ENCODE measurements around the gene RALBP1.
"Not testable (repeated sequence)": the region's sequence is repeated elsewhere in the genome, so short reads cannot be mapped to it uniquely, and the experiment has no call there.

The RALBP1 gene

DNA sequence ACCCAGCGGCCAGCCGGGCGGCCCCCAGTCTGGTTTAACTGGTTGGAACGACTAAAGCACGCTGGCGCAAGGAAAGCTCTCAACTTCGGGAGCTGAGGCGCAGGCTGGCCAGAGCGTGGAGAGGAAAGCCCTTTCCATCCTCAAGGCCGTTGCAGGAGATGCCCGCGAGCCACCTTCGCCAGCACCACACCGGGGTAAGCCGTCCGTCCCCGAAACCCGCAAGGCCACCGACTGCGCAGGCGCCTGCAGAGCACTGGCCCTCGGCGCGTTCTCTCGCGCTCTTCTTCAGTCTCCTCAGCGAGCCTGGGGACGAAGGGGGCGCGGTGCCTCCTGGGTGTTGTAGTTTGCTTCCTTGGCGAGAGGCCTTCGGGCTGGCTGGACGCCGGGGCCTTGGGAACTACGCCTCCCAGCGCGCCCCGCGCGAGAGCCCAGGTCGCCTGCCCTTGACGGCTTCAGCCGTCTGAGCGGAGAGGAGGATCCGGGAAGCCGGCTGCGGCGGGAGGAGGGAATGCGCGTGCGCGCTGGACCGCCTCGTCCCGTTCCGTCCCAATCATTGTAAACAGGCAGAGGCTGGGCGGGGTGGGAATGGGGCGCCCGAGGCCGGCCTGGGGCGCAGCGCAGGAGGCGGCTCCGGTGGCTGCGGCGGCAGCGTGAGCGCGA is at the start of gene RALBP1:
Gene RALBP1 (plus strand): TSS at position 531 of the 660 bp plus-strand sequence. CDS start 37,533 bp downstream, outside the sequence.
- peak; percentile 100 for DNase-seq

DNA sequence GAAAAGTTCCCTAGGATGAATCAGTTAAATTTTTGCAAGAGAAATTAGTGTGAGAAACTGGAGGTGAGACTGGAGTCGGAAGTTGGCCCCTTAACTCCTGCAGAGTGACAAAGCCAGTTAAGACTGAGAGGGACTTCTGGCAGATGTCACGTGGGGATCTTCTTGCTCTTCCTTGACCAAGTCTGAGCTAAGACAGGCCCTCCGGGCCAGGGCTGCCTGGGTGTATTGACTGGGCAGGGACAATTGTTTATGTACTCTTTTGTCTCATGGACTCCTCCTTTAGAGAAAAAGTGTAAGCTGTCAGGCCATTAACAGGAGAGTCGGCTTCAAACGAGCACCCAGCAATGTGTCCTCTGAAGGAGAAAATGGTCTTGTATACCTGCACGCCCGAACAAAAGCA is 48.6 kb upstream of the RALBP1 start:
- DNase-seq = no peak

DNA sequence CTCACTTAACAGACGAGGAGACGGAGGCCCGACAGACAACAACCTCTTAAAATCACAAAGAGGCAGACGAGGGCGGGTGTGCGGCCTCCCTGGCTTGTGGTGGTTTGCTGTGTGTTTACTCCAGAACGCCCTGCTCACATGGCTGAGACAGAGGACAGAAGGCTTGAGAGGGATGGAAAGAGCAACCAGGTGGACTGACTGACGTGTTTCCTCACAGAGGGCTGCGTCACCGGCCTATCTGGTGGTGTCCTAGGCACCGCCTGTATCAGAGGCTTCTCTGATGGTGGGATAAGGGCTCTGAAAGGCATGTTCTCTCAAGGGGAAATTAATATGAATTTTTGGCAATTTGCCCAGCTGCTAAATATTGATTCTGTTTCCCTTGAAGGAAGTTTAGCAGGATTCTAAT is 47.0 kb upstream of the RALBP1 start:
- DNase-seq = no peak

DNA sequence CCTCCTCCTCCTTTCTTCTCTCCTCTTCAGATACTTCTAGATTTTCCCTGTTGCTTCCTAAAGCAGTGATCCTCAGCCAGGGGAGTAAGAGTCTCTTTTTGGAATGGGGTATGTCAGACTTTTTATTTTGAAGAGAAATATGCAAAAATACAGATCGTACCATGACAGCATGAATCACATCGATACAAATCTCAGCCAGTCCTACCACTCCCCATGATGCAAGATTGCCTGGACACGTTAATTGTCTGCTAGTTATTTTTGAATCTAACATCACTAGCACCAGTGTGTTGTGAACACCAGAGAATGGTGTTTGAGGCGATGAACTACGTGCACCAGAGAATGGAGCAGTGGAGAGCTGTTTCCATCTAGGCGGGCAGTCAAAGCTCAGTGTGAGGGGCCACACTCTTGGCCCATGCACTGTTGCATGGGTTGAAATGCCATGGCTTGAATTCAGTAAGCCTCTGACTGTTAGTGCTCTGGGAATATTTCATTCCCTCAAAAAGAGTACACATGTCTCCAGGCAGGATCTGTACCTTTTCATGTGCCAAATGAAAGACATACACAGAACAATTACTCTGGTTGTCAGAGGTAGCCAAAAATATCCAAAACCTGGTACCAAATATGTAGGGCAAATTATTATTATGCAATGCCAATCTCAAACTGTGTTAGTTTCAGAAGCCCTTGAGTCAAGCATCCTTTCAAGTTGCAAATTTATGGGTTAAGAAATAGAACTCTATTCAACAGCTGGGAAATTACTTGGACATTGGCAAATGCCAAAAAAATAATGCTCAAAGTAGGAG is 46.3 kb upstream of the RALBP1 start:
- DNase-seq = no peak

DNA sequence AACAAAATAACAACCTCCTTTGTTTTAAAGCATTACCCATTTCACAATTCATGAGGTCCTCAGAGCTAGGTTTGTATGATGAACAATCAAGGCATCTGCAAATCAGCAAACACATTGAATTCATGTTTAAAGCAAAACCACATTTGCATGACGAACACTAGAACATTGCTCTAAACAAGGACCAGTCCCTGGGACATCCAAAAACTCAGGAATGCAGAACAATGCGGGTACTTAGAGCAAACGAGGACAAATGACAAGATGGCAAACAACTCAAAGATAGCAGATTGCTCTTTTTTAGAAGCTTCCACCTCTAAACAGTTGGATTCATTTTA is 45.7 kb upstream of the RALBP1 start:
- DNase-seq = no peak

DNA sequence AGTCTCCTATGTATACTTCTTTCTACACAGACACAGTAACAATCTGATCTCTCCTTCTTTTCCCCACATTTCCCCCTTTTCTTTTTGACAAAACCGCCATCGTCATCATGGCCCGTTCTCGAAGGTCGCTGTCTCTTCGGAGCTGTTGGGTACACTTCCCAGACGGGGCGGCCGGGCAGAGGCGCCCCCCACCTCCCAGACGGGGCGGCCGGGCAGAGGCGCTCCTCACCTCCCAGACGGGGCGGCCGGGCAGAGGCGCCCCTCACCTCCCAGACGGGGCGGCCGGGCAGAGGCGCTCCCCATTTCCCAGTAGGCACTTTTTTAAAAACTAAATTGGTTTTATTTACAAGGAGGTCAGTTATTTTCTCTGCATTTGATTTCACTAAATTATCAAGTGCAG is 45.0 kb upstream of the RALBP1 start:
- DNase-seq = not testable (repeated sequence)

DNA sequence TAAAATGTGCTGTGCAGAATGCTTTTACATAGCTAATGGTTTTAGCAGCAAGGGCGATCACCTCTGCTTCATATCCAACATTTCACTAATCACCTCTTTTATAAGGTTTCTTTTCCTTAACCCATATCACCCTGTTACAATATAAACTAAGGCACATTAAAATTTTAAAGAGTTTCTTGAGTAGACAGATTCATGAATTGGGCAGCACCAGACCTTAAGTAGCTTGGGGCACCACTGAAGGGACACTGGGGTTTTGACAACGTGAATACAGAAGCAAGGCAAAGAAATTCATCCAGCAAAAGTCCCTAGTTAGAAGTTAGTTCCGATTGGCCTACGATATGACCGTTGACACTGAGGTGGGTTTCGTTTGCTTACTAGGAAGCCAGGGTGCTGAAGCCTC is 44.0 kb upstream of the RALBP1 start:
- DNase-seq = no peak

DNA sequence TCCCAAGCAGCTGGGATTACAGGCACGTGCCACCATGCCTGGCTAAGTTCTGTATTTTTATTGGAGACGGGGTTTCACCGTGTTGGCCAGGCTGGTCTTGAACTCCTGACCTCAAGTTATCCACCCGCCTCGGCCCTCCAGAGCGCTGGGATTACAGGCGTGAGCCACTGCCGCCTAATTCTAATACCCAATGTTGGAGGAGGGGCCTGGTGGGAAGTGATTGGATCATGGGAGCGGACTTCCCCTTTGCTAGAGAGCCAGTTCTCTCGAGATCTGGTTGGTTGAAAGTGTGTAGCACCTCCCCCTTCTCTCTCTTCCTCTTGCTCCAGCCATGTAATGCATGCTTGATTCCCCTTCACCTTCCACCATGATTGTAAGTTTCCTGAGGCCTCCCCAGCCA is 42.2 kb upstream of the RALBP1 start:
- not testable (repeated sequence) for DNase-seq

DNA sequence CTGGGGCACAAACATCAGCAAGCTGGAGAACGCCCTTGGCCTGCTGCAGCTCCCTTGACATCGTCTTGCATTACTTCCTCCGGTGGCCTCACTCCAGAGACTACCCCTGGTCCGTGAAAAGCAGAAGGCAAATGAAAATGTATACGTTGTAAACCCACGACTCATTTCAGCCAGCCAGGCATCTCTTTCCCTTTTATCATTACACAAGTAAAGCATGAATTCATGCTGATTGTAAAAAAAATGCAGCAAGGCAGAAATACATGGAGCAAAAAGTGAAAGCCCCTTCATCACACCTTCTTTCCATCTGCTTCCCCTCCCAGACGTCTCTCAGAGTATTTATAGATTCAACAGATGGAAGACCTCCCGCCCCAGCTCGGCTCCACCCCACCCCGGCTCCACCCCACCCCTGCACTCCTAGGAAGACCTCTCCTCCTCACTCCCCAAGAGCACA is 41.6 kb upstream of the RALBP1 start:
- no peak for DNase-seq

DNA sequence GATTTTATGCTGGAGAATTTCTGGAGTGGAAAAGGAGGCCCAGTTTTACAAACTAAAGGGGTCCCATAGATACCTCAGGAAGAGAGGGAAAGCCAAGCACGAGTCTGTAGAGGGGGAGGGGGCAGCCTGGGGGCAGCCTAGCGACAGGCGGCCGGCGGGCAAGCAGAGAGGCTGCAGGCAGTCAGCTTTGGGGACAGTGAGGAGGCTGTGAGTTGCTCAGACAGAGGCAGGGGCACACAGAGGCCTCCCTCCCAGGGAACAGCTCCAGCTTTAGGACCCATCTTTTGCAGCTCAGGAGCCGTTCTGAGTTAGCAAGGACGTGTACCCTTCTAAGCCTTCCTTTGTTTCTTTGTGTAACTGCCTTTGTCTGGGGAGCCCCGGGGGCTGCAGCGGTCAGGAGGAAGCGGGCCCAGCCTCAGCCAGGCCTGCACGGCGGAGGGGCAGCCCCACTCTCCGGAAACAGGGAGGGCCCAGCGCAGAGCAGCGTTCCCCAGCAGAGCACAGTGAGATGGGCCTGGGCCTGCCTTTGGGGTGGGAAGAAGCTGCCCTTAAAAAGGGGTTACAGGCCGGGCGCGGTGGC is 41.1 kb upstream of the RALBP1 start:
- DNase-seq = no peak

DNA sequence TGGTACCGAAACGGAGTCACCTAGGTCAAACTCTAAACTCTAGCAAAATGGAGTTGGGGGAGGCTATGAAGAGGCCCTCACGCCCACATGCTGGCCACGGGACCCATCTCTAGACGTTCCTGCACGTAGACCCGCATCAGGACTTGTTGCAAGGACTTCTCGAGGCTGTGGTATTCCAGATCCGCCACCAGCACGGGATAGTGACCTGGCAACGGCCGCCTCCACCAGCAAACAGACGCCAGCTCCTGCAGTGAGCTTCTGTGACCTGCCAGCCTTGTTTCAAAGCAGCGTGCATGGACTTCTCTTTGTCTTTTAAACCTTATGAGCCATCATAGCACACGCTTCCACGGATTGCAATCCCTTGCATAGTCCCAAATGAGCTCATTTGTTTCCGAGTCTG is 40.3 kb upstream of the RALBP1 start:
- DNase-seq = no peak

DNA sequence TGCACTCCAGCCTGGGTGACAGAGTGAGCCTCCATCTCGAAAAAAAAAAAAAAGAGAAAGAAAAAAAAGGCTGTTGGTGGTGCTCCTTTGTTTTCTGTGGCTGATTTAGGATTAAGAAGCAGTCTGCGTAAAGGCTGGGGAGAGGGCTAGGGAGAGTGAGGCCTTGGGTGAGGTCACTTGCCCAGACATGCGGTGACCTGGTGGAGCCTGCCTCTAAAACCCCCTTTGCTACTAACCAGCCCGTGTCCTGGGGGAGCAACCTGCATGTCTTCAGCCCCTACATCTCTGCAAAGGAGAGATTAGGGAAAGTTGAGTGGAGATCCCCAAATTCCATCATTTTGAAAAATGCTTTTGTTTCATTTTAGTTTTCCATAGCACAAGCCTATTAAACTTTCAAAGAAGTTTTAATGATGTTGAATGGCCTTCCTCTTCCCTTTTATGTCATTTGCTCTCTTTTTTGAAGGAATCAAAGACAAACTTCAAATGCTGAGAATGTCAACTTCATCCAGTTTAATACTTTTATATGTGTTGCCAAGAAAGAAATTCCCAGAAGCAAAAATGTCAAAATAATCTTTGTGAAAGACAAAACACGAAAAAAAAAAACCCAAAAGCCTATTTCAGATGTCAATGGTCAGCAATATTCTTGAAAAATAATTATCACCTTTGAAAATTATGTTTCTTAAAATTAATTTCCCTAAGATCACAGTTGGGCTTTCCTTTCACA is 38.9 kb upstream of the RALBP1 start:
- no peak for DNase-seq

DNA sequence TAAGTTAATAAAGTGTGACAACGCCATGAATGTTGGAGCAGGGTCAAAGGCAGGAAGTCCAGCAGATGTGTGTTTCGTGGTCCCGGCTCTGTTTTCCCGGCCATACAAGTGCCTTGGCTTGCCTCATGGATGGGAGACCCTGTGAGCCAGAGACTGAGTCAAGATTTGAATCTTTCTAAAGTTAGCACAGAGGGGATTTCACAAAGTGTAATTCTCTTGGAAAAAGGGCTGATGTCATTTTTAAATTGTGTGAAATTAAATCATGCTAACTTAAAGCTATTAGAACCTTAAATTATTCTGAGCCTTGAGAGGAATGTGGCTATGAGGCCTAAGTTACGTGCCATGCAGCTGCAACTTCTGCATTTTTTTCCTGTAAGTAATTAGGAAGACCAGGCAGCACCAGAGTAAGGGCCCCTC is 38.3 kb upstream of the RALBP1 start:
- DNase-seq = no peak

DNA sequence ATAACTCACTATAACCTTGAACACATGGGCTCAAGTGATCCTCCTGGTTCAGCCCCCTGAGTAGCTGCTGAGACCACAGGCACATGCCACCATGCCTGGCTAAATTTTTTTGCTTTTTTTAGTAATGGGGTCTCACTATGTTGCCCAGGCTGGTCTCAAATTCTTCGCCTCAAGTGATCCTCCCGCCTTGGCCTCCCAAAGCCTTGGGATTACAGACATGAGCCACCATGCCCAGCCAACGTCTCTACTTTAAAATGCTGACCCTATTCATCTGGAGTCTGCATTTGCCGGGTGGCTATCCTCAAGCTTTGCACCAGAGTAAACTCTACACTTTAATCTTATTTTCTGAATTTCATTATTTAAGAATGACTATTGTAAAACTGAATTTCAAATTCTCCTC is 37.6 kb upstream of the RALBP1 start:
- no peak for DNase-seq

DNA sequence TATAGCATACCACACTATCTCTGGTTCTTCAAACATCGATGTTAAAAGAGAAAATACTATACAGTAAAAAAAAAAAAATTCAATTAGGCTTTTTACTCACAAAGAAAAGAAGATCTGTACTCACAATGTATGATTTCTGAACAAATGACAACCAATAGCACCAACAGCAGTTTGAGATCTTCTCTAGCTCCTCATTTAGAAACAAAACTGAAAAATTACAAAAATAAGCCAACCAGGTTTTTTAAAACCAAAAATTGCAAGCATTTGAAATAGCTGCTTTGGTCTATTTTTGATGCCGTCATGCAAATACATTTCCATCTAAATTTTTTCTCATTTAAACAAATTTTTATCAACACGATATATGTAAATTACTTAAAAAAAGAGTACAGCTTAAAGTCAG is 34.3 kb upstream of the RALBP1 start:
- DNase-seq = no peak

DNA sequence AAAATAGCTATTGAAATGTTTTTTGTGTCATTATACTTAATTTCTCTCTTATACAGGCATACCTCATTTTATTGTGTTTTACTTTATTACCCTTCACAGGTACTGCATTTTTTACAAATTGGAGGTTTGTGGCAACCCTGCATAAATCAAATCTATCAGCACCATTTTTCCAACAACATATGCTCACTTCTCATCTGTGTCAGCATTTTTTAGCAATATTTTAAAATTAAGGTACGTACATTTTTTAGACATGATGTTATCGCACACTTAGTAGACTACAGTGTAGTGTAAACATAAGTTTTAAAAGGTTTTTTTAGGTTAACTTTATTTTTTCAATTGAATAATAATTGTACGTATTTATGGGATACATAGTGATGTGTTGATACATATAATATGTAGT is 30.8 kb upstream of the RALBP1 start:
- no peak for DNase-seq

DNA sequence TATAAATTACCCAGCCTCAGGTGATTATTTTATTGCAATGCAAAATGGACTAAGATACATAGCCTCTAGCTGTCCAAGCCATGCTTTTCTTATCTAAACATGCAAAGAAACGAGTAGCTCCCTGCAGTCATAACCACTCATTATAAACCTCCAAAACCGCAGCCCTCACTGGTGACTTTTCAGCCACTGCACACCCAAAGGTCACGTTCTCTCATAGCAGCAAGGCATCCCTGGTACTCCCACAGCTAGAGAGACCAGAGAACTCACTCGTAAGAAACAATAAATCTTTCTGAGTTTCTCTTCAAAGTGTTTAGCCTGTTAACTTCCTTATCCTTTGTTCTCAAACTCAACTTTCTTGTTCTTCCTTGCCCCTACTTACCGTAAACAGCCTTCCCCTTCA is 28.5 kb upstream of the RALBP1 start:
- no peak for DNase-seq

DNA sequence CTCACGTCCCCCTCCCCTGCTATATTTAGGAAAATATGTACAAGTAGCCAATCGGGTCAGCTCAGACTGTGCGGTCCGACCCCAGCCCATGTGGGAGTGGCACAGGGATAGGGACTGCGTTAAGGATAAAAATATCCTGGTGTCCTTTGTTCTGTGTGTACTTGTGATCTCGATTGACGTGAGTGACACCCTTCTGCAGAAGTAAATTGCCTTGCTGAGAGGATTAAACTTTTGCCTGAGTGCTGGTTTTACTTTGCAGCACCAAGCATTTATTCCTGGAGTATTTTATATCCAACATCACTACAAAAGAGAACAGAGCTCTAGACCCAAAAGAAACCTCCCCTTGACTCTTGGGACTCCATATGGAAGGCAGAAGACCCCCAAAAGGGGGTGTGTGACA is 28.0 kb upstream of the RALBP1 start:
- DNase-seq = no peak

DNA sequence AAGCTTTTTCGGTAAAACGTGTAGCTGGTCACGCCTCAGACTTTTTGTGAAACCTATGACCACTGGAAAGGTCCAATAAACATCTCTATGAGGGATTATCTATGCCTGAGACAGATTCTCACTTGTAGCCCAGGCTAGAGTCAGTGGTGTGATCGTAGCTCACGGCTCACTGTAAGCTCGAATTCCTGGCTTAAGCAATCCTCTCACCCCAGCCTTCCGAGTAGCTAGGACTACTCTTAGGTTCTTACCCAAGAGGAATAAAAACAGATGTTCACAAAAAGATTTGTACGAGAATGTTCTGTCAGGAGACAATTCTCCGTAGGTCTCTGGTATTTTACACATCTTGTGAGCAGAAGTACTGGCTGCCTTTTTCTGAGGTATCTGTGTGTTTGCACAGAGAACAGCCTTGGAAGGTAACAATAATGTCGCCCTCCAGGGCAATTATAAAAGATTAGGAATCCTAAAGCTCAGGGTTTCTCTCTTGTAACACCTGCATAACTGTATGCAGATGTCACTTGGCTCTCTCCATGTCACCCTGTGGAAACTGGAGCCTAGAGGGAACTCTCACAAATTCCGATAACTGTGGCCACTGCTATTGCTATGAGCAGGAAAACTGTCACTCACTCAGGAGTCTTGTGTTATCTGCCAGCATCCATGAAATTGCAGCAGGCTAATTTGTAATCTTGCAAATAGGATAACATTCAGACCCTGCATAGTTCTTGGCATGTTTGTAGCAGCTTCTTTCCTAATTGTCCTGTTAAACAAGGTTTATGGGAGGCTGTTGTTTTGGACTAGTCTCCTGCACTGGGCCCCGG is 25.5 kb upstream of the RALBP1 start:
- no peak for DNase-seq

DNA sequence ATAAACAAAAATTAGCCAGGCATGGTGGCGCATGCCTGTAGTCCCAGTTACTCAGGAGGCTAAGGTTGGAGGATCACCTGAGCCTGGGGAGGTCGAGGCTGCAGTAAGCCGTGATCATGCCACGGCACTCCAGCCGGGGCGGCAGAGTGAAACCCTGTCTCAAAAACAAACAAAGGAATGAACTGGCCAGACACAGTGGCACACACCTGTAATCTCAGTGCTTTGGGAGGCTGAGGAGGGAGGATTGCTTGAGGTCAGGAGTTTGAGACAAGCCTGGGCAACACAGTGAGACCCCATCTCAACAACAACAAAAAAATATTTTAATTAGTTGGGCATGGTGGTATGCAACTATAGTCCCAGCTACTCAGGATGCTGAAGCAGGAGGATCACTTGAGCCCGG is 24.4 kb upstream of the RALBP1 start:
- not testable (repeated sequence) for DNase-seq

DNA sequence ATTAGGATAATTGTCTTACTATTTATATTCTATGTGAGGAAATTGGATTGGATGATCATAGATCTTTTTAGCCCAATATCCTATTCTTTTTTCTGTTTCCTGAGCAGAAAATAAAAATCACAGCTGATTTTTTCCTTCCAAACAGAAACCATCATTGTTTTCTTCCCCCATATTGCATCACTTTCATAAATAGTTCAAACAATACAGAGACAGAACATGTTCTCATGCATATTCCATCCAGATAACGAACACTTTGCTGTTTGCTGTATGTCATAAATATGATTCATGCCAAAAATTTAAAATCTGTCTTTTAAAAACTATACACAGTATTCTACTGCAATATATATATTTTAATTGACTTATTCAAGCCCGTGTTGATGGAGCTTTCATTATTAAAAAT is 22.0 kb upstream of the RALBP1 start:
- no peak for DNase-seq

DNA sequence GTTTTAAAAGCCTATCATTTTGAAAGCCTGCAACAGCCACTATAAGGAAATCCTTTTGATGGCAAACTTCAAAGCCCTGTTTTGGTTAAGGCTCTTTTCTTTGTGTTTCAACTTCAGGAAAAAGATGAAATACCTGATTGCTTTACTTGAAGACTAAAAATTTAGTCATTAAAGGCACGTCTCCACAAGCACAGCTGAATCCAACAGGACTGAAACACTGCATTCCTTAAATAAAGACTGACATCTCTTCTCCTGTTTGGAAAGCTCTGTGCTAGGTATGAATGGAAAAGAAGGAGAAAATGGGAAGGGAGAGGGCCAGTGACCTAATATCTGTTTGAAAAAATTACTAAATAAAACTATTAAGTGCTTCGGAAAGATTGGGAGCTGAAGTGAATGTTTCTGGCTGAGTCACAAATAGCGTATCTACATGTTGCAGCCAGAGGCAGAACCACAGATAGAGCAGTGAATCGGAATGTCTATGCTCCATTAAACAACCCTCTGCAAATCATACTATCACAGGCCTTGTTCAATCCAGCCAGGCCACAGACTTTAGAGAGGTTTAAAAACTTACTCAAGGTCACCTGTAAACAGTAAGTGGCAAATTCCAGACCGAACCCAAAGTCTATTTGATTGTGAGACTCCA is 21.1 kb upstream of the RALBP1 start:
- no peak for DNase-seq

All from RPMI8226 (cell line).